NCI-H82 (cell line): ENCODE results near the gene ITK.
A peak's percentile ranks its signal among the peaks of the same experiment; 100 is the strongest.

ENCODE experiments used
- DNase-seq: peaks from one replicate; lab custom pipeline; 2025; lab: John Stamatoyannopoulos, UW

ITK gene

GRCh38 chr5:157180374-157181264 is at the start of gene ITK:
Gene ITK, plus strand, starts transcription at chr5:157180840. Its CDS starts 138 bp downstream, at chr5:157180978.
- DNase-seq, result no peak

- DNase-seq, result peak; percentile 30
These were observed 49.7 kb upstream of the ITK start for GRCh38 chr5:157130925-157131324.

- no peak for DNase-seq
These were observed 48.4 kb upstream of the ITK start for GRCh38 chr5:157132281-157132612.

- DNase-seq, result no peak
These were observed 42.9 kb upstream of the ITK start for GRCh38 chr5:157137691-157138090.

GRCh38 chr5:157142317-157143126 is 38.1 kb upstream of the ITK start, which contains the start of gene MED7:
Gene MED7, minus strand, starts transcription at chr5:157142865. Its CDS starts 3,434 bp downstream, at chr5:157139431.
- DNase-seq, result peak; percentile 99

GRCh38 chr5:157143127-157143971 is 37.3 kb upstream of the ITK start:
- DNase-seq, result peak; percentile 79

GRCh38 chr5:157148734-157149615 is 31.7 kb upstream of the ITK start:
- DNase-seq, result peak; percentile 82

GRCh38 chr5:157150995-157151394 is 29.6 kb upstream of the ITK start:
- DNase-seq, result no peak

GRCh38 chr5:157155297-157155696 is 25.3 kb upstream of the ITK start:
- no peak for DNase-seq

- DNase-seq, result no peak
These were observed 23.2 kb upstream of the ITK start for GRCh38 chr5:157157293-157157891.

GRCh38 chr5:157159209-157159751 is 21.4 kb upstream of the ITK start:
- no peak for DNase-seq

GRCh38 chr5:157160001-157160400 is 20.6 kb upstream of the ITK start:
- no peak for DNase-seq

- DNase-seq, result no peak
These were observed 18.6 kb upstream of the ITK start for GRCh38 chr5:157161996-157162395.

- DNase-seq, result no peak
These were observed 17.6 kb upstream of the ITK start for GRCh38 chr5:157162919-157163510.

- DNase-seq, result no peak
These were observed 16.1 kb upstream of the ITK start for GRCh38 chr5:157164521-157164920.

GRCh38 chr5:157165261-157165660 is 15.4 kb upstream of the ITK start:
- DNase-seq, result no peak

GRCh38 chr5:157165668-157166067 is 15.0 kb upstream of the ITK start:
- DNase-seq, result no peak

GRCh38 chr5:157166214-157167213 is 14.1 kb upstream of the ITK start, which contains the start of gene GARIN3:
Gene GARIN3, minus strand, starts transcription at chr5:157166264. Its CDS starts 96 bp downstream, at chr5:157166168.
- no peak for DNase-seq
